WERI-Rb-1 (cell line): ENCODE measurements around the gene SORCS2.

Source experiments
- DNase-seq: peaks from one replicate; pipeline ENCODE4 v3.0.0-alpha.2; 2020
- H3K27ac ChIP-seq: fragments of 250-450 bp; sonication (Bioruptor Pico); 2 replicates; pipeline ENCODE4 v1.5.1; 2020; ENCODE audit warnings: mild to moderate bottlenecking, moderate library complexity
- H3K27me3 ChIP-seq: fragments of 250-450 bp; sonication (Bioruptor Pico); 2 replicates; pipeline ENCODE4 v1.5.1; 2021; ENCODE audit warnings: mild to moderate bottlenecking, low read depth, moderate library complexity; ENCODE audit not compliant: insufficient read depth, severe bottlenecking
- H3K36me3 ChIP-seq: fragments of 250-450 bp; sonication (Bioruptor Pico); 2 replicates; pipeline ENCODE4 v1.5.1; 2020; ENCODE audit warnings: mild to moderate bottlenecking, moderate library complexity
- H3K4me3 ChIP-seq: 2 replicates; pipeline ENCODE4 v1.5.1; 2011; ENCODE audit warnings: low read depth, mild to moderate bottlenecking, control low read depth, low read length
- H3K9me3 ChIP-seq: fragments of 250-450 bp; sonication (Bioruptor Pico); 2 replicates; pipeline ENCODE4 v1.5.1; 2021; ENCODE audit warnings: mild to moderate bottlenecking, moderate library complexity; ENCODE audit not compliant: severe bottlenecking
- CTCF ChIP-seq: IDR thresholded peaks from 2 replicates; pipeline ENCODE4 v1.5.1; 2011; ENCODE audit warnings: low read depth, mild to moderate bottlenecking, control low read depth, inconsistent platforms, low read length

Gene SORCS2

GRCh38 chr4:7298619-7299009 lies 106.3 kb downstream of the SORCS2 start:
- no peaks in the 10 kb centered on the region for H3K27me3 ChIP-seq
- no peaks in the 10 kb centered on the region for H3K9me3 ChIP-seq

GRCh38 chr4:7299010-7299907 lies 106.9 kb downstream of the SORCS2 start:
- no peaks in the 10 kb centered on the region for H3K9me3 ChIP-seq
- no peaks in the 10 kb centered on the region for H3K27me3 ChIP-seq
- H3K4me3 ChIP-seq = peak overlapping the region; percentile 0; the same call in 1 of the 2 replicates
- peak; percentile 92 for DNase-seq
- peak overlapping the region; percentile 88 for H3K27ac ChIP-seq
- TF ChIP-seq CTCF = no peak
- peaks cover 43% of the 10 kb centered on the region for H3K36me3 ChIP-seq

More at GRCh38 chr4:7298619-7299009, 106.3 kb downstream of the SORCS2 start:
- DNase-seq = no peak
- Histone ChIP-seq H3K36me3 (peaks cover 36% of the 10 kb centered on the region), H3K4me3 (peak overlapping the region; percentile 0; the same call in 1 of the 2 replicates), H3K27ac (peak overlapping the region; percentile 88)
- no peak for TF ChIP-seq CTCF

DNA sequence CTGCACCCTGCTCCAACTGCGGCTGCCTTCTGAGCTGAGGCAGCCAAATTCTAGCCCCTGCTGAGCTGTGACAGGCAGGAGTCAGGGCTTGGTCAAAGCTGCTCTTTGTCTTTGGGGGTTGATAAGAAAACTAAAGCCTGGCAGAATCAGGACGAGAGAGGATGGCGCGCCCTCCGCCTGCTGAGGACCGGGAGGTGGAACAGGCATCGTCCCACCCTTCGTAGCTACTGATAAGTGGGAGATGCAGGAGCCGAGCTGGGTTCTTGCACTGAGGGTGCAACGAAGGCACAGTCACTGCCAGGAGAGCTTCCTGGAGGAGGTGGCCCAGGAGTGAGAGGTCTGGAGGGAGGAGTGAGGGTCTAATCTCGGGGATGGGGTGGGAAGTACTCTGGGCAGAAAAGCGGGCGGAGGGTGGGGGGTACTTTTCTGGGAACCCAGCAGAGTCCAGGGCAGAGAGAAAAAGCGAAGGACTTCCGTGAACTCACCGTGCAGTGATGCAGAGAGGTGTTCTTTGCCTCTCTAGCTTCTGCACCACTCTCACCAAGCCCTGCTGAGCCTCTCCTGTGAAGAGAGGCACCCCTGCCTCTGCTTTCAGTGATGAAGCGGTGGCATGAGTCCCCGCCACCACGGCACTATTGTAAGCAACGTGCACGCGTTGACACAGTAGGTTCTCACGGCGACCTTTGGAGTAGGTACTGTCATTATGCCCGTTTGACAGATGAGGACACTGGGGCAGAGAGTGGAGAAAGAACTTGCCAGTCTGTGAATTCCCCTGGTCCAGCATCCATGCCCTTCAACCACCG lies 107.8 kb downstream of the SORCS2 start:
- no peak for TF ChIP-seq CTCF
- Histone ChIP-seq H3K4me3 (no peak overlapping the region), H3K27ac (peak overlapping the region; percentile 88), H3K9me3 (no peaks in the 10 kb centered on the region), H3K27me3 (no peaks in the 10 kb centered on the region), H3K36me3 (peaks cover 45% of the 10 kb centered on the region)
- no peak for DNase-seq

DNA sequence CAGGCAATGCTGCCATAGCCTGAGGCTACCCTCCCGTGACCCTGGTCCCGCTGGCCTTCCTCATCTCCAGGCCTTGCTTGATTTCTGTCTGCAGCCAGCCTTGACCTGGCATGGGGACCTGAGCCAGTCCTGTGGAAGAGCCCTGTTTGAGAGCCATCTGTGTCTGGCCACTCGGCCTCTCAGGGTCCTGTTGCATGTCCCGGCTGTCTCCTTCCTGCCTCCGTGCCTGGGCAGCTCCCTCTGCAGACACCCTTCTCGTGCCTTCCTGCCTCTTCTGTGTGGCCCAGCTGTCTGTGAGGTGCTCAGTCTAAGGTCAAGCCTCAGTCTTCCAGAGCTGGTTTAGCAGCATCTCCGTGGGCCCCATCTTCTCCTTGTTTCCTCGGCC lies 108.4 kb downstream of the SORCS2 start:
- Histone ChIP-seq H3K36me3 (peaks cover 45% of the 10 kb centered on the region), H3K27ac (no peak overlapping the region; the same call in 1 of the 2 replicates), H3K9me3 (no peaks in the 10 kb centered on the region), H3K27me3 (no peaks in the 10 kb centered on the region), H3K4me3 (no peak overlapping the region)
- TF ChIP-seq CTCF = no peak
- DNase-seq = no peak

- no peak for DNase-seq
- Histone ChIP-seq H3K4me3 (no peak overlapping the region), H3K27me3 (no peaks in the 10 kb centered on the region), H3K9me3 (no peaks in the 10 kb centered on the region), H3K36me3 (peaks cover 45% of the 10 kb centered on the region), H3K27ac (no peak overlapping the region; the same call in 1 of the 2 replicates)
- TF ChIP-seq CTCF = no peak
These were observed 108.9 kb downstream of the SORCS2 start for GRCh38 chr4:7301126-7301785.
